ENCODE data around the gene HPCAL1.

HPCAL1 gene

DNA sequence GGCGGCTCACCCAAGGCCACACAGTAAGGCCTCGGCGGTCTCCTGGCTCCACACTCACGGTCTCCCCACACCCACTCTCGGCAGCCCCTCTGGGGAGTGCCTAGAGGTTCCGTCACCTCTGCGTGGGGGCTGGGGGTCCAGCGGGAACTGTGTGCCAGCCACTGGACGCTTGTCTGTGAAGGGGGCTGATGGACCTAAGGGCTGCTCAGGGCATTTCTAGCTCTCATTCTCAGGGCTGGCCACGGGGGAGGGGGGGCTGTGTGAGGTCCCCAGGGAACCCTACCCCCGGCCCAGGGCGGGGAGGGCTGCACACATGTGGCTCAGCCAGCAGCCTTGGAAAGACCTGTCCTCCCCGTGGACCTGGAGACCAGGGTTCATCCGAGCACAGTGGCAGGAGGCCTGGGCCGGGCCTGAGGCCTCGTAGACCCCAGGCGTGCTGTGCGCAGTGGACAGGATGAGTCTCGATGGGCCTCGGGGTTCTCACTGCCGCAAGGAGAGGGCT, 172.6 kb downstream of the HPCAL1 start:
- DNase-seq (ENCODE audit: extremely low read depth in 1 of 2, low read depth in 1 of 2), result no peak

DNA sequence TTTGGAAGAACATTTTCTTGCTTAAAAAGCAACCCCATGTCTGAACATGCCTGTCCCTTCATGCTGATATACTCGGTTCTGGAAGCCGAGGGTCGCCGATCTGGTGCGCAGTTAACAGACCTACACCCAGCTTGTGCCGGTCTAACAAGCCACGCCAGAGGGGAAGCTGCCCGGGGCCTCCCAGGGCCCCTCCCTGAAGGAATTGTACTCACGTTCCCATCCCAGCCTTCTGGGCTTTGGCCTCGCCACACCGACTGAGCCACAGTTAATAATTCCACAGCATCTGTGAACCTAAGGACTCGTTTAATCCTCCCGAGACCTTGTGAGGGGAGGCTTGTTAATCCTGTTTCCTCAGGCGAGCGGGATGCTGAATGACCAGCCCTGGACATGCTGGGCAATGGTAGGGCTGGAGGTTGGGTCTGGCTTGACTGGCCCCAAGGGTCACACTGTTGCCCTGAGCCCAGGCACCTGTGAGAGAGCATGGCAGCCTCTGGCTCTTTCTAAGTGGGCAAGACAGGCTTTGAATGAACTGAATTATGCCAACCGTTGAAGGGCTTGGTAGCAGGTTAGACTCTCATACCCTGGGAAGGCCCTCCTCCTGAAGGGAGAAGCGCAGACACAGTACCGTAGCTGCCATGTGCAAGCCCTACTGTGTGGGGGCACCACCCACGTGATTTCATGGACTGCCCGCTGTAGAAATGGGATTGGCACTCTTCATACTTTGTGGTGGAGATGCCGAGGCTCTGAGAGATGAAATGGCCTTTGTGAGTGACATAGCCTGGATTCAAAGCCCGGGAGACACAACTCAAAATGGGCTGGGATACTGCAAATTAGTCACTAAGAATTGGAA, 173.3 kb downstream of the HPCAL1 start:
- DNase-seq (ENCODE audit: extremely low read depth in 1 of 2, low read depth in 1 of 2), result no peak

DNA sequence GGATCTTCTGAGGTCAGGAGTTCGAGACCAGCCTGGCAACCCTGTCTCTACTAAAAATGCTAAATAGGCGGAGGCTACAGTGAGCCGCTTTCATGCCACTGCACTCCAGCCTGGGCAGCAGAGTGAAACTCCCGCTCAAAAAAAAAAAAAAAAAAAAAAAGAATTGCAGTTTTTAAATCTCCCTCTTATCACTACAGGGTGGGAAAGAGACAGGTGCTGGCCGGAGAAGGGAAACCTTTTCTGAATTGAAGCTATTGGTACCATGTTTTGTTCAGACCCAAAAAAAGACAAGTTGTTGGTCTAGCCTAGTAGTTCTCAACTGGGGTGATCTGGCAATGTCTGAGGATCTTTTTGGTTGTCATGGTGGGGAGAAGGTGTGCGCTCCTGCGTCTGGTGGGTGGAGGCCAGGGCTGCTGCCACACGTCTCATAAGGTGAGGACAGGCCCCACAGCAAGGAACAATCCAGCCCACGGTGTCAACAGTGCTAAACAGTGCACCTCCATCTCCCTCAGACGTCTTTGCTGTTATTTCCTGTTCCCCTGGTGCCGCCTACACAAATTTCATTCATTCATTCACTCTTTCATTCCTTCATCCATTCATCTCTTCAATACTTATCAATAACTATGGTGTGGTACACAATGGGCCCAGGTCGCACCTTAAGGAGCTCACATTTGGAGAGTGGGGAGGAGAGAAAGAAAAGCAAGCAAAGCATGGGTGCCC, 174.2 kb downstream of the HPCAL1 start:
- no peak for DNase-seq (ENCODE audit: extremely low read depth in 1 of 2, low read depth in 1 of 2)
